ENCODE measurements around the gene NOCT. TPM values are rescaled to one million over a fixed set of nuclear protein-coding genes. Genes with fewer than 3 reads are reported as not detected.

NOCT gene
- total and polyA plus RNA-seq, 2 donors from 2014 or later: 4.3 to 4.7 TPM

DNA sequence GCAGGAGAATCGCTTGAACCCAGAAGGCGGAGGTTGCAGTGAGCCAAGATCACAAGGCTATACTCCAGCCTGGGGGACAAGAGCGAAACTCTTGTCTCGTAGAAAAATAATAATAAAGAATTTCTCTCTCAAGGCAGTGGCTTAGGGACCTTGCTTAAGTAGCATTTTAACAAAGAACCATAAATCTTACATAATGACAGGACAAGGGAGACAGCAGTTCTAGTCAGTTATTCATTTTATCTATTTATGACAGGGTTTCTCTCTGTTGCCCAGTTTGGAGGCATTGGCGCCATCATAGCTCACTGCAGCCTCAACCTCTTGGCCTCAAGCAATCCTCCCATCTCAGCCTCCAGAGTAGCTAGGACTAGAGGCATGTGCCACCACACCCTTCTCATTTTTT, 31.9 kb upstream of the NOCT start:
- TF ChIP-seq, protein P1, sequence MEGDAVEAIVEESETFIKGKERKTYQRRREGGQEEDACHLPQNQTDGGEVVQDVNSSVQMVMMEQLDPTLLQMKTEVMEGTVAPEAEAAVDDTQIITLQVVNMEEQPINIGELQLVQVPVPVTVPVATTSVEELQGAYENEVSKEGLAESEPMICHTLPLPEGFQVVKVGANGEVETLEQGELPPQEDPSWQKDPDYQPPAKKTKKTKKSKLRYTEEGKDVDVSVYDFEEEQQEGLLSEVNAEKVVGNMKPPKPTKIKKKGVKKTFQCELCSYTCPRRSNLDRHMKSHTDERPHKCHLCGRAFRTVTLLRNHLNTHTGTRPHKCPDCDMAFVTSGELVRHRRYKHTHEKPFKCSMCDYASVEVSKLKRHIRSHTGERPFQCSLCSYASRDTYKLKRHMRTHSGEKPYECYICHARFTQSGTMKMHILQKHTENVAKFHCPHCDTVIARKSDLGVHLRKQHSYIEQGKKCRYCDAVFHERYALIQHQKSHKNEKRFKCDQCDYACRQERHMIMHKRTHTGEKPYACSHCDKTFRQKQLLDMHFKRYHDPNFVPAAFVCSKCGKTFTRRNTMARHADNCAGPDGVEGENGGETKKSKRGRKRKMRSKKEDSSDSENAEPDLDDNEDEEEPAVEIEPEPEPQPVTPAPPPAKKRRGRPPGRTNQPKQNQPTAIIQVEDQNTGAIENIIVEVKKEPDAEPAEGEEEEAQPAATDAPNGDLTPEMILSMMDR (IDR thresholded peaks at IDR 0.05; ENCODE audit: borderline replicate concordance, extremely low read depth, insufficient read depth): no peak
- H3K27ac ChIP-seq (ENCODE audit: low read depth in 2 of 2, low read length in 2 of 2): no peak overlapping the region
- H3K4me3 ChIP-seq (ENCODE audit: low read length in 3 of 3): no peak overlapping the region
- H3K27me3 ChIP-seq (ENCODE audit: control insufficient read depth, insufficient read depth, low read length): no peaks in the 10 kb centered on the region
- peaks cover 0 to 3% (median 0%) of the 10 kb centered on the region in 3 donors for H3K9me3 ChIP-seq (ENCODE audit: control insufficient read depth in 2 of 3, insufficient read depth in 1 of 3, low read length in 3 of 3)
- H3K4me1 ChIP-seq (ENCODE audit: control insufficient read depth in 2 of 3, insufficient read depth in 2 of 3, low read depth in 1 of 3, low read length in 3 of 3): no peaks in the 10 kb centered on the region
- DNase-seq (no peak), FAIRE-seq (no peak)
- H3K9ac ChIP-seq (ENCODE audit: low read length in 3 of 3): no peak overlapping the region
- no peaks in the 10 kb centered on the region for H3K36me3 ChIP-seq (ENCODE audit: control insufficient read depth in 2 of 3, insufficient read depth in 3 of 3, low read length in 3 of 3)
- intact Hi-C loops (cut with DNase I): no loop called here

DNA sequence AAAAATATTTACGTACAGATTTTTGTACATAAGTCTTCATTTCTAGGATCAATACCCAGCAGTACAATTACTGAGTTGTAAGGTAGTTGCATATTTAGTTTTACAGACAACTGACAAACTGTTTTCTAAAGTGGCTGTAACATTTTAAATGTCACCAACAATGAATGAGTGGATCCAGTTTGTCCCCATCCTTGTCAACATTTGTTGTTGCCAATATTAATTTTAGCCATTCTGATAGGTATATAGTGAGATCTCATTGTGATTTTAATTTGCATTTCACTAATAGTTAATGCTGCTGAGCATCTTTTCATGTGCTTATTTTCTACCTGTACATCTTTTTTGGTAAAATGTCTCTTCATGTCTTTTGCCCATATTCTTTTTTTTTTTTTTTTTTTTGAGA, 30.9 kb upstream of the NOCT start:
- no peak overlapping the region for H3K9ac ChIP-seq (ENCODE audit: low read length in 3 of 3)
- intact Hi-C loops (cut with DNase I): no loop called here
- TF ChIP-seq, protein P1 (IDR thresholded peaks at IDR 0.05; ENCODE audit: borderline replicate concordance, extremely low read depth, insufficient read depth): no peak
- no peaks in the 10 kb centered on the region for H3K36me3 ChIP-seq (ENCODE audit: control insufficient read depth in 2 of 3, insufficient read depth in 3 of 3, low read length in 3 of 3)
- DNase-seq (no peak), FAIRE-seq (no peak)
- H3K4me1 ChIP-seq (ENCODE audit: control insufficient read depth in 2 of 3, insufficient read depth in 2 of 3, low read depth in 1 of 3, low read length in 3 of 3): no peaks in the 10 kb centered on the region
- no peak overlapping the region for H3K27ac ChIP-seq (ENCODE audit: low read depth in 2 of 2, low read length in 2 of 2)
- peaks cover 0 to 3% (median 0%) of the 10 kb centered on the region in 3 donors for H3K9me3 ChIP-seq (ENCODE audit: control insufficient read depth in 2 of 3, insufficient read depth in 1 of 3, low read length in 3 of 3)
- no peak overlapping the region for H3K4me3 ChIP-seq (ENCODE audit: low read length in 3 of 3)
- H3K27me3 ChIP-seq (ENCODE audit: control insufficient read depth, insufficient read depth, low read length): no peaks in the 10 kb centered on the region

DNA sequence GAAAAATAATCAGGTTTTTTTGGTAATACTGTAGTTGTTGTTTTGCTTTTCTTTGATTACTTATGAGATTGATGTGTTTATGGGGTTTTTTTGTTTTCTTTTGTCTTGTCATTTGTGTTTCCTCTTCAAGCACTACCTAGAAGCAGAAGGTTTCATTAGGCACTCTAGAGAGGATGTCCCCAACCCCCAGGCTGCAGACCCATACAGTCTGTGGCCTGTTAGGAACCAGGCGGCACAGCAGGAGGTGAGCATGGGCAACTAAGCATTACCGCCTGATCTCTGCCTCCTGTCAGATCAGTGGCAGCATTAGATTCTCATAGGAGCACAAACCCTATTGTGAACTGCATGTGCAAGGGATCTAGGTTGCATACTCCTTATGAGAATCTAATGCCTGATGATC, 22.9 kb upstream of the NOCT start:
- Histone ChIP-seq H3K4me1 (ENCODE audit: control insufficient read depth in 2 of 3, insufficient read depth in 2 of 3, low read depth in 1 of 3, low read length in 3 of 3) (no peaks in the 10 kb centered on the region), H3K27ac (ENCODE audit: low read depth in 2 of 2, low read length in 2 of 2) (no peak overlapping the region), H3K27me3 (ENCODE audit: control insufficient read depth, insufficient read depth, low read length) (no peaks in the 10 kb centered on the region), H3K9me3 (ENCODE audit: control insufficient read depth in 2 of 3, insufficient read depth in 1 of 3, low read length in 3 of 3) (no peaks in the 10 kb centered on the region), H3K9ac (ENCODE audit: low read length in 3 of 3) (no peak overlapping the region), H3K36me3 (ENCODE audit: control insufficient read depth in 2 of 3, insufficient read depth in 3 of 3, low read length in 3 of 3) (no peaks in the 10 kb centered on the region), H3K4me3 (ENCODE audit: low read length in 3 of 3) (no peak overlapping the region)
- DNase-seq (no peak), FAIRE-seq (no peak)
- TF ChIP-seq, protein P1 (IDR thresholded peaks at IDR 0.05; ENCODE audit: borderline replicate concordance, extremely low read depth, insufficient read depth): no peak
- intact Hi-C loops (cut with DNase I): no loop called here

DNA sequence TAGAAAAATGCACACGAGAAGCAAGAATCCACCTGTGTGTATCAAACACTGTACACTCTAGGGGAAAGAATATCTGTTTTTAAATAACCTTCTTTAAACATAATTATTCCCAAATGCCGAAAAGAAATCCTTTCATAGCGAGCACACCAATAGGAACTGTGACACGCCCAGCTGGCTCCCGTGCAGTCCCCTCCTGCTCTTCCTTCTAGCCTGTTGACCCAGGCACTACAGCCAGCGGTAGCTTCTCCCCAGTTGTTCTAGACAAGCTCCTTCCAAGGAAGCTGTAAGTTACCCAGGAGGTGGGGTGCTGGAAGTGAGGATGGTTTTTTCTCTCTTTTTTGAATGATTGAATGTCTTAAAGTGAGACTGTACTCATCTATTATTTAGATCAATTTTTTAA, 19.5 kb upstream of the NOCT start:
- TF ChIP-seq, protein P1 (IDR thresholded peaks at IDR 0.05; ENCODE audit: borderline replicate concordance, extremely low read depth, insufficient read depth): no peak
- Histone ChIP-seq H3K4me3 (ENCODE audit: low read length in 3 of 3) (no peak overlapping the region), H3K9me3 (ENCODE audit: control insufficient read depth in 2 of 3, insufficient read depth in 1 of 3, low read length in 3 of 3) (no peaks in the 10 kb centered on the region), H3K9ac (ENCODE audit: low read length in 3 of 3) (no peak overlapping the region), H3K36me3 (ENCODE audit: control insufficient read depth in 2 of 3, insufficient read depth in 3 of 3, low read length in 3 of 3) (no peaks in the 10 kb centered on the region), H3K4me1 (ENCODE audit: control insufficient read depth in 2 of 3, insufficient read depth in 2 of 3, low read depth in 1 of 3, low read length in 3 of 3) (no peaks in the 10 kb centered on the region), H3K27me3 (ENCODE audit: control insufficient read depth, insufficient read depth, low read length) (no peaks in the 10 kb centered on the region), H3K27ac (ENCODE audit: low read depth in 2 of 2, low read length in 2 of 2) (no peak overlapping the region)
- intact Hi-C loops (cut with DNase I): no loop called here
- no peak for FAIRE-seq
- DNase-seq: no peak

Data from kidney (tissue), 14 donors.